GM18909 (cell line): Measurements from ENCODE around the gene FLNA.
A peak's percentile ranks its signal among the peaks of the same experiment; 100 is the strongest.

Experiments
- ATAC-seq: cut with Tn5 transposase; IDR thresholded peaks from one replicate; pipeline ENCODE4 v1.9.1; 2021; ENCODE audit warnings: mild to moderate bottlenecking; ENCODE audit not compliant: unreplicated experiment, poor library complexity

The FLNA gene

DNA sequence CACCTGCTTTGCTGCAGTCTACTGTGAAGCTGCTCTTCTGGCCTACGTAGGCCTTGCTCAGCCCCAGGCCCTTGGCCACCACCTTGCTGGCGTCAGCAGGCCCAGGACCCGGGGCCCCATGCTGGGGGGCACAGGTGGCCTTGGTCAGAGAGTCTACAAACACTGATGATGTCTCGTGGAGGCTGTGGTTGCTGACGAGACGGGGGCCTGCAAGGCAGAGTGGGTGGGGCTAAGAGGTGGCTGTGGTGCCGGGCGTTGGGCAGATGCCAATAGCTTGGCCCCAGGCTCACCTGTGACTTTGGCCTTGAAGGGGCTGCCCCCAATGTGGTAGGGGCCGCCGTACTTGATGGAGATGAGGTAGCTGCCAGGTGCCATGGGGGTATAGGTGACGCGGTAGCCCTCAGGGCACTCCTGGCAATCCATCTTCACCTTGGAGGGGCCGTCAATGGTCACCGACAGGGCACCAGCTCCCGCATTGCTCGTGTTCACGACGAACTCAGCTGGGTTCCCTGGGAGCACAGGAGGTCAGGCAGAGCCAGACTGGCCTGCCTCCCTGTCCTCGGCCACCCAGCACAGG is 25.0 kb downstream of the FLNA start:
- ATAC-seq: no peak

DNA sequence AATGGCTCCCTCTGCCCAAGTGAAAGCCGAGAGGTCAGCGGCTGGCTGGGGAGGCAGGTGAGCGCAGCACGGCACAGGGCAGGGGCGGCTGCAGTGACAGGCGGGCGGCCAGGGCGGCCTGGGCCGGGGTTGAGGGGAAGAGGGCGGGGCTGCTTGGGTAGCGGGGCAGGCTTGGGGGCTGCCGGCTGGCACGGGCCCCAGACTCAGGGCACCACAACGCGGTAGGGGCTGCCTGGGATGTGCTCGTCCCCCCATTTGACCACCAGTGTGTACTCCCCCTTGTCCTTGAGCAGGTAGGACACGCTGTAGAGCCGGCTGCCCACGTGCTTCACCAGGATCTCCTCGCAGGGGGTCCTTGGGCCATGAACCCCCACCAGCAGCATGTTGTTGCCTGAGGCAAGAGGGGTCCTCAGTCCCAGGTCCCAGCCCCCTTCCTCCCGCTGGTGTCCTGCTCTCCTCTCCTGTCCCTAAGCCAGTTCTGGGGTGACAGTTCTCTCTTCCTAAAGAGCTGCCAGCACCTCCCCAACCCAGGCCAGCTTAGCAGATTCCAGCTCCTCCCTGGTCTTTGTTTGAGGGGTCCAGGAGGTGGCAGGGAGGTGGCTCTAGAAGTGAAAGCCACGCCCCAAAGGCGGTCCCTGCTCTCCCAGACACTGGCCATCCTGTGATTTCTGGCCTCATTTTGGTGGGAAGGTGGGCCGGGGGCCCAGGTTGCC is 25.6 kb downstream of the FLNA start:
- ATAC-seq: no peak

DNA sequence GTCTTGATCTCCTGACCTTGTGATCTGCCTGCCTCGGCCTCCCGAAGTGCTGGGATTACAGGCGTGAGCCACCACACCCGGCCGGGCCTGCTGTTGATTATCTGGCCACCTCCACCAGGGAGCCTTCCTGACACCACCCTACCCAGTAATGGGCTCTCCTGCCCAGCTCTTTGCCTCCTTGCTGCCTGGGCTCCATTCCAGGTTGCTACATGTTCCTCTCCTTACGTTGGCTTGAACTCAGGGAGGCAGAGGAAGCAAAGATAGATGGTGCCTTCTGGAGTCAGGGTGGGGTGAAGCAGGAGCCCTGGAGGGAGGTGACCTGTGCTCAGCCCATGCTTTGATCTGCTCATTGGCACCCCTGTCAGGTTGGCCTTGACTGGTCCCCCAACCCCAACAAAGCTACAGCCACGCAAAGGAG is 26.3 kb downstream of the FLNA start:
- ATAC-seq: no peak

DNA sequence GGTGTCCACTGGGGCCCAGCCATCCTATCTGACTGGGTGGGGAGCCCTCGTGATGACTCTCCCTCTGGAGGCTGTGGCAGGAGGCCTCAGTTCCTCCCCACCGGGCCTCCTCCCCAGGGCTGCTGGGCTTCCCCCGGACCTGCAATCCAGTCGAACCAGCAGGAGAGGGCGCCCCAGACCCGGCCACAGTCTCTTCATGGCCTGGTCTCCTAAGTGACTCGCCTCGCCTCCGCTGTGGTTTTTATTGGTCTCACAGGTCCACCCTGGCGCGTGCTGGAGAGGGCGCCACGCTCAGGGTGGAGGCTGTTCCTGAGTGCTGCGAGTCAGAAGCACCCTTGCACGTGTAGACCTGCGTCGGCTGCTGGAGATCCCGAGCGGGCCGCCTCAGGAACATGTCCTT is 30.8 kb downstream of the FLNA start:
- peak; percentile 34 for ATAC-seq

DNA sequence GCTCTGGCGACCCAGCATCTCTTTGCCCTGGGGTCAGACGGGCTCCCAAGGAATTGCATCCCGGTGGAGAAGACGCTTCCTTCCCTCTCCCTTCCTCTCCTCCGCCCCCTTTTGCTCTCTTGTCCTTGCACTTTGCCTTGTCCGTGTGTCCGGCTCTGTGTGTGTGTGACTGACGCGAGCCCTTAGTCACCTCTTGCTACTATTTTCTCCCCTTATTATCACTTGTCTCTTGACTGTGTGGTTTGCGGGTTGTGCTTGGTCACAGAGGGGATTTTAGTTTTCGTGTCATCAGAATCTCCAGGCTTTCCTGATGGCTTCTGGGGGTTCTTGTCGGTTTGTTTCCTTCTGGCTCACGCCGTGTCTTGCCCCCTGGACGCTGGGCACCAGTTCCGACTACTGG is 31.4 kb downstream of the FLNA start:
- peak; percentile 17 for ATAC-seq

DNA sequence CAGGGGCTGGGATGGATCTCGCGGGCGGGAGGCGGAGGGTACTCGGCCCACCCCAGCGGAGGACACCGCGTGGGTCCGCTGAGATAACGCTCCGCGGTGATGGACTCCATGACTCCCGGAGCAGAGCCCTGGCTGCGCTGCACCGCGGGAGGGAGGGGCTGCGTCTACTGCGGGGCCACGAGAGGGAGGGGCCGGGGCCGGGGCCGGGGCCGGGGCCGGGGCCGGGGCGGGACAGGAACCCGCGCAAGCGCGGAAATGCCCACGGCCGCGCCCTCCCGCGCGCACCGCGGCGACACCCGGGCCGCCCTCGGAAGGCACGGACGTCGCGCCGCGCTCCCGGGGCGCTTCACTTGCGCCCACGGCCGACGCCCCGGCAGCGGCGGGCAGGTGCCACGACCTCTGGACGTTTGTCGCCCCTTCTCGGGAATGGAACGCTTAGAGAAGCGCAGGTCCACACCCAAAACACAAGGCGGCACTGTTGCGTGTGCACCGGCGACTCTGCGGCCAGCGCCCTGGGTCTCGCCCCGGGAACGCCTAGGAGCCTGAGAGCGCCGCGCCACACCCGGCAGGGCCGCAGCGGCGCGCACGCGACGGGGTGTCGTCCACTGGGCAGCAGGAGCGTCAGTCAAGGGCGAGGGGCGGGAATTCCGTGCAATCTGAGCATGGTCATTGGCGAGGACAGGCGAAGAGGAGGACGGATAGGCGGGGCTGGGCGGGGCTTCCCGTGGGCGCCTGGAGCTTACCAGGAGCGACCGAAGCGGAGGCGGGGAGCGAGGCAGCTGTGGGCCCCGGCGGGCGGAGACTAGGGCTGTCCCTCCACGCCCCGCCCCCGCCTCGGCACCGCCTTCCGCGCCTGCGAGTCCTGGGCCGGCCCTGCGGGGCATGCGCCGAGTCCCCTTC is 32.8 kb downstream of the FLNA start:
- peak; percentile 75 for ATAC-seq

DNA sequence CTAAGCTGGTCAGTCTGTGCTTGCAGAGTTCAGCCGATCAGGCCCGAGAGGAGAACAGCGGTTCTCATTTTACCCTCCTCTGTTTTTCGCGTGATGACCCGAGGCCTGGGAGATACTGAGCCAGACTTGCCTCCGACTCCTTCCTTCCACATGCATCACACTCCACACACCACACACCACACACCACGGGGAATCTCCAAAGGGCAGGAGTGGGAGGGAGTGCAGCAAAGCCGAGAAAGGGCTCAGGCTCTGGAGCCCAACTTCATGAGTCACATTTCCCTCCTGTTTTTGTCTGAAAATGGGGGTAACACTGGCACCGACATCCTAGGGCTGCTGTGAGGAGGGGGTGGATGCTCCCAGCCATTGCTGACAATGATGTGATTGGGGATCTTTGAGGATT is 39.9 kb downstream of the FLNA start:
- ATAC-seq: no peak

DNA sequence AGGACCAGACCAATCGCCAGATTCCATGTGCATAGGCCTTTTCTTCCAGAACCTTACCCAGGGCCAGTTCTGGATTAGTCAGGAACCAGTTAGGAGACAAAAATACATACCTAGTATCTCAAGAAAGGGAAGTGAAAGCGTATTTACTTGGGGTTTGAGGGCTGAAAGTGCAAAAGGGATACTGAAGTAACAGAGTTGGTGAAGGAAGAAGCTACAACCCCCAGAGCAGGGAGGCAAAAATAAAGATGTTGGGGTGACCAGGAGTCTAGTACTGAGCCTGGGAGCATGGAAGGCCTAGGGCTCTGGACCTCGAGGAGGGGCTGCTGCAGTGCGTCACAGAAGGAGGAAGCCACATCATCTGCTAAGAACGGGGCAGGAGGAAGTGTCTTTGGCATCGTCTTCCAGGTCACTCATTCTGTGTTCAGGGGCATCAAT is 40.6 kb downstream of the FLNA start:
- peak; percentile 68 for ATAC-seq

DNA sequence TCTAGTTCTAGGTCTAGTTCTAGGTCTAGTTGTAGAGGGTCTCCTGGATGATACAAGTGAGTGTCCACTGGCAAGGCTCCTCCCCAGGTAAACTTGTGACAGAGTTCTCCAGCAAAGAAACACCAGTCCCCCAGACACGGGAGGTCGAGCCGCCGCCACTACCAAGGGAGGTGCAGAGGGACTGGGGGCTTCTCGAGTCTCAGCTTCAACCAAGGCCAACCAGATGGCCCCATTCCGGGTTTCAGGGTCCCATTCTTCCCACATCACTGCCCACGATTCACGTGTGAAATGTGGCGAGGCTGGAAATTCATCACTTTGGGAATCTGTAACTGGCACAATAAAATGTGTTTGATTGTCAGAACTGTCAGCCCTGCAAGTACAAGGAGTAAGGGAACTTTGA is 41.3 kb downstream of the FLNA start:
- ATAC-seq: no peak

DNA sequence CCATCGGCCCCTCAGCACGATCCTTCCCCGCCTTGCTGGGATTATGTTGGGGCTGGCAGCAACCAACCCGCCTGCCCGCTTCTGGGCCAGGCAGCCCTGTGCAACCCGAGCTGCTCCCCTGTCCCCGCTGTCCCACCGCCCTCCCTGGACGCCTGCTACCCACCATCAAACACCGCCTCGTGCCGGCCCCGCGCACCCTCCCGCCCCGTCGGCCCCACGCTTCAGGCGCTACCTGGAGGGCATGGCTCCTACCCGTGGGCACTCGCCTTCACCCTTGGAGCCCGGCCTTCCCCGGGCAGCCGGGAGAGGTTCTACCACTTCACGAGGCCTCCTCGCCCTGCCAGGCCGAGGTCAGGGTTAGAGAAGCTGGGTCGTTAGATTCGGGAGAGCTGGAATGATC is 41.9 kb downstream of the FLNA start:
- ATAC-seq: no peak

DNA sequence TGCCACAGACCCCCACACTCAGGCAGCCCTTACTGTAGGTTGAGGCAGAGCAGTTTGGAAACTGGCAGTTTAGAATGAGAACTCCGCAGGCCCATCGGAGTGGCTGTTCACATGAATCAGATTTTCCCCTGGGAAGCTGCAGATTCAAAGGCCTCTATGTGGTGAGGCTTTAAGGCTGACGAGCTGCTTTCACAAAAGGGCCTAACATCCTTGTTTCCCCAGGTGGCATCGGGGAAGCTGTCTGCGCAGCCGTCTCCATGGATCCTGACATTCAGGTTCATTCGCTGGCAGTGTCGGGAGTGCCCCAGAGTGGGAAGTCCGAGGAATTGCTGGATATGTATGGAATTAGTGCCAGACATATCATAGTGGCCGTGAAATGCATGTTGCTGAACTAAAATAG is 45.1 kb downstream of the FLNA start:
- ATAC-seq: no peak

DNA sequence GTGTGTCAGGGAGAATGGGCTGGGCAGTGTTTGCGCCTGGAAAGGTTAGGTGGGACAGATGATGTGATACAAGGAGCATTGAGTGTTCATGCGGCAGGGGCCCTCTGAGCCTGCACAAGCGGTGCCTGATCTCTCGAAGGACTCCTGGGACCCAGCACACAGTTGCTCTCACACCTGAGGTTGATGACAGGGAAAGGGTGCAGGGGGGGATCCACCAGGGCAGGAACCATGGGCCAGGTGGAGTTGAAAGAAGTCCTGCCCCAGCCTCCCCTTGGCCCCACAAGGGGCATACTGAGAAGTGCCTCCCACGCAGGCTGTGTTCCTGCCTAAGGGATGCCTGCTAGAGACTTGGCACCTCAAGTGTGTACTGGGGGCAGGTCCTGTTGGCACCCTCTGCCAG is 45.8 kb downstream of the FLNA start:
- no peak for ATAC-seq

DNA sequence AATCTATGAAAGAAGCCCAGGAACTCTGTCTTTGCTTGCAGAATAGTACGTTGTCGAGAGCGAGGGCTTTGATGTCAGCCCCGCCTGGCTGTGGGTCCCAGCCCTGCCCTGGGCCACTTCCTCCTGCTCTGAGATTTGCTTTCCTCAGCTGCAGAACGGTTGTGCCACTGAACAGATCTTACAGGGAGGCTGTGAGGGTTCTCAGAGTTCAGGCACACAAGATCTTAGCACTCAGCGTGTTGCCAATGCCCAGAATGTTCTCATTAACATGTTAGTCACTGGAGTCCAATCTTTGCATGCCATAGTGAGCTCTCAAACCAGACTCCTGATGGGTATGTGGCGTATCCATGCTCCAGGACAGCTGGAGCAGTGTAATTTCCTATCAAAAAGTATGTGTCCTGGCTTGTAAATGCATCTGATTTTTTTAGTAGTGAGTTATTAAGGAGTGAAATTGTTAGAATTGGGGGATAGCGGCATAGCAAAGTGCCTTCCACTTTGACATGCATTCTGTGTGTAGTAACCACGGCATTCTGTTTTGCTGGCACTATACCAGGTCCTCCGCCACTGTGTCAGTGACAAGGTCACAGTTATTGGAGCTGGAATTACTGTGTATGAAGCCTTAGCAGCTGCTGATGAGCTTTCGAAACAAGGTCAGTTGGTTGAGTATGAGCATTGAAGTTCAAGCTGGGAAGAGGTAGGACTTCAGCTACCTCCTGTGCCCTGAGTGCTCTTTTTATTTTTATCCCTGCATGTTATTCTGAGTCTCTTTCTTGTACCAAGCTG is 47.2 kb downstream of the FLNA start:
- ATAC-seq: no peak

DNA sequence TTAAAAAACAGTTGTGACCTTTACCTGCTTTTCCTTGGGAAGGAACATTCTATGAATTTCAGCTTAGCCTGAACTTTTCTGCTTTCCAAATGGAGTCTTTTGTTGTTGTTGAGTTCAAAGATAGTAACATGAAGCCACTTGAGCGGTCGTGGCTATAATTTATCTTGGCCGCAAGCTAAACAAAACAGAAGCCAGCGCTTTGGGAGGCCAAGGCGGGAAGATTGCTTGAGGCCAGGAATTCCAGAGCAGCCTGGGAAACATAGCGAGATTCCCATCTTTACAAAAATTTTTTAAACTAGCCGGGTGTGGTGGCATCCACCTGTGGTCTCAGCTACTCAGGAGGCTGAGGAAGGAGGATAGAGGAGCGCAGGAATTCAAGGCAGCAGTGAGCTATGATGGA is 48.9 kb downstream of the FLNA start:
- ATAC-seq: no peak

DNA sequence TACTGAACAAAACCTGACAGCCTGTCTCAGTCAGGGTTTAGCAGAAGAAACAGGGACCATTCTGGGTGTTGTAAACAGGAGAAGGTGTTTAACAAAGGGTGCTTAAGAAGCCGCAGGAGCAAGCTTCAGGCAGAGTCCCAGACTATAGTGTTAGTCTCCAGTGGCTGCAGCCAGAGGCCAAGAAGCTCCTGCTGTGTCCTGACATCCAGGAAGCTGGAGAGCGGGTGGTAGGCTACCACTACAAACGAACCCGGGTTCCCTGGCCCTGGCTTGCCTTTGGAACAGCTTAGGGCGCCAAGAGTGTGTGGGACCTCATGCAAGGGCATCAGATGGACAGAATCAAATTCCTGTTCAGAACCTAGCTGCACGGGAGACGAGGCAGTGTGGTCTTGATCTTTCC is 50.9 kb downstream of the FLNA start:
- ATAC-seq: no peak

DNA sequence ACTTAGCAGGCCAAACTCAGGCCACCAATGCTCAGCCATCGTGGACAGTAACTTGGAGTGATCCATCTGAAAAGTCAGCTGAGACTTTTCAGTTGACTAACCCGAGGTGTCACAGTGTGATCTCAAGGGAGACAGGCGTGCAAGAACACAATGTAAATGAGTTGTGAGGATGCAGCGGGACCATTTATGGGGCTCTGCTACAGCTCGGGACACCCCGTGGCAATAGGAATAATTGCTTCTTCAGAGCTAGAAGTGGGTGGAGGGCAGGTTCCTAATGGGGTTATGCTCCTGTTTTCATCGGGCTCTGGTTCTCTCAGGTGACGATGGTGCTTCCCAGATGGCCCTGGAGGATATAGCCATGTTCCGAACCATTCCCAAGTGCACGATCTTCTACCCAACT is 51.5 kb downstream of the FLNA start:
- no peak for ATAC-seq

DNA sequence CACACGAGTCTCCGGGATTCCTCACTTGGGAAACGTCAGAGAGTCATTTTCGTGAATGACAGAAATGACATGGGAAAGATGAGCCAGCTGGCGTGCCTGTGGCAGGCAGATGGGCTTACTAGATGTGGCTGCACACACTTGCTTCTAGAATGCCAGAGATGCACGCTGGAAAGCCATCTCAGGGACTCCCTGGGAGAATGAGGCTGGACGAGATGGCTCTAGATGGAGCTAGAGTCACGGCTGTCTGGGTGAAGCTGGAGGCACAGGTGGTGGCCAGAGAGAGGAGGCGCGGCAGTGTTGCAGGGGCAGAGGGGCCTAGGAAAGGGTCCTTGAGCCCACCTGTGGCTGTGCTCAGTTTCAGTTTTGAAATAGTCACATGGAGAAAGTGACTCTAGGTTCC is 52.8 kb downstream of the FLNA start:
- ATAC-seq: no peak

DNA sequence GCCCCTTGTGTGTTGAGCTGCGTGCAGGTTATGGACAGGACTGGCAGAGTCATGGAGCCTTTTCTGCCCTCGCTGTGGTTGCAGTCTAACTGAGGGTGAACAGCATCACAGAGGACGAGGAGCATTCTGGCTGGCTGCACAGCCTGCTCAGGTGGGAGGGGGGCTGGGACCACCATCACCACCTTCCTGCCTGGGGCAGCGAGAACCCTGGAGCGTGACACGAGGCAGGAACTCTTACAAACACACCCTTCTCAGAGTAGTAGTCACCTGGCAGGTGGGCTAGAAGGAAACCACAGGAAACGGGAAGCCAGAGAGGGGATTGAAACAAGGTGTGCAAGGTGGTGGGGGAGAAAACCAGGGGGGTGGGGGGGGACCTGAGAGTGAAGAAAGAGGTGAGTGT is 53.3 kb downstream of the FLNA start:
- ATAC-seq: no peak

DNA sequence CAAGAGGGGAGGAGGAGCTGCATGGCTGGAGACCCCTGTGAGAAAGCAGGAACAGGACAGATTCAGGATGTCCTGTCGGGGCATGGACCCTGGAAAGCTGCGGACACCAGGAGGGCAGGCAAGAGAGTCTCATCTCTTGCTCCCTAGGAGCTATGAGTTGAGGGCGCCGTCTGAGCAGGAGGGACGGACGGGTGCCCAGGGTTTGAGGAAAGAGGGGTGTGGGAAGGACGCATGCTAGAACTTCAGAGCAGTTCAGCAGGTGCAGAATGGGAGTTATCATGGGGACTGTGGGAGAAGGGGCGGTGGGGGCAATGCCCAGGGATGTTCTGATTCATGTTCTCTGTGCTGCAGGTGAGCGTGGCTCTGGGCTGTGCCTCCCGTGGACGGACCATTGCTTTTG is 54.0 kb downstream of the FLNA start:
- ATAC-seq: no peak

DNA sequence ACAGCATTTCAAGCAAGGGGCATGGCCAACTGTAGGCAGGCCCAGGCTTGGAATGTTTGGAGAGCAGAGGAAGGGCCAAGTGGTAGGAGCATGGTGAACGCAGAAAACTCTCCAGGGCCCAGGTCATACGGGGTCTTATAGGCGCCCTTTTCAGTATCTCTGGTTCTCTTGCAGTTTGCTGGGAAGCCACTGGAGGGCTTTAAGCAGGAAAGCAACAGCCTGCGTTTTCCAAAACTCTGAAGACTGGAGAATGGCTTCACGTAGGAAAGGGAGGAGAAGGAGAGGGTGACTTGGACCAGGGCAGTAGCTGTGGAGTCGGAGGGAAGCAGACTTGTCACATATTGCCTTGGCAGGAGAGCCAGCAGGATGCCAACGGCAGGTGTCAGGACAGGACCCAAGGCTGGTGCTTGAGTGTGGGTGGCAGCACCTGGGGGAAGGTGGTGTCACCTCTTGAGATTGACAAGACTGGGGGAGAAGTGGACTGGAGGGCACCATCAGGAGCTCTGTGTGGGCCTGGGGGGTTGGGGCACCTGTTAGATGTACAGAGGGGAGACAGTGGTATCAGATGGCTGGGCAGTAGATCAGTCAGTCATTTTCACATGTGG is 56.9 kb downstream of the FLNA start:
- no peak for ATAC-seq
